H9 (cell line): ENCODE results near the gene OR8B12. TPM values are rescaled to one million over a fixed set of nuclear protein-coding genes. Genes with fewer than 3 reads are reported as not detected.

ENCODE experiments used
- DNase-seq: peaks from one replicate; pipeline ENCODE4 v3.0.0-alpha.2; 2017
- H2AFZ ChIP-seq: one replicate; pipeline ENCODE4 v1.6.1; 2013; ENCODE audit warnings: mild to moderate bottlenecking, low read length, control low read depth, moderate library complexity
- H2AK5ac ChIP-seq: 2 replicates; pipeline ENCODE4 v1.6.1; 2013; ENCODE audit warnings: low read length, control low read depth, mixed read lengths; ENCODE audit not compliant: insufficient read length
- H2BK120ac ChIP-seq: one replicate; pipeline ENCODE4 v1.6.1; 2013; ENCODE audit warnings: low read depth, mild to moderate bottlenecking, low read length, control low read depth, inconsistent platforms; ENCODE audit not compliant: poor library complexity, severe bottlenecking
- H2BK12ac ChIP-seq: 2 replicates; pipeline ENCODE4 v1.6.1; 2013; ENCODE audit warnings: low read length, control low read depth, mixed read lengths, low read depth; ENCODE audit not compliant: insufficient read length
- H2BK15ac ChIP-seq: 2 replicates; pipeline ENCODE4 v1.6.1; 2013; ENCODE audit warnings: low read depth, low read length, control low read depth
- H2BK20ac ChIP-seq: one replicate; pipeline ENCODE4 v1.6.1; 2013; ENCODE audit warnings: low read depth, mild to moderate bottlenecking, low read length, control low read depth, inconsistent platforms; ENCODE audit not compliant: poor library complexity, severe bottlenecking
- H2BK5ac ChIP-seq: 2 replicates; pipeline ENCODE4 v1.6.1; 2013; ENCODE audit warnings: low read length, control low read depth, mixed read lengths; ENCODE audit not compliant: insufficient read length
- H3K14ac ChIP-seq: 2 replicates; pipeline ENCODE4 v1.6.1; 2013; ENCODE audit warnings: low read length, control low read depth; ENCODE audit not compliant: insufficient read depth
- H3K18ac ChIP-seq: 2 replicates; pipeline ENCODE4 v1.6.1; 2013; ENCODE audit warnings: low read depth, mild to moderate bottlenecking, mixed read lengths, low read length, control low read depth; ENCODE audit not compliant: insufficient read length
- H3K23ac ChIP-seq: 2 replicates; pipeline ENCODE4 v1.6.1; 2013; ENCODE audit warnings: low read length, control low read depth, mixed read lengths, low read depth; ENCODE audit not compliant: insufficient read length
- H3K23me2 ChIP-seq: 2 replicates; pipeline ENCODE4 v1.6.1; 2013; ENCODE audit warnings: low read depth, mild to moderate bottlenecking, mixed read lengths, low read length, control low read depth; ENCODE audit not compliant: insufficient read length, poor library complexity, severe bottlenecking
- H3K27ac ChIP-seq: 2 replicates; pipeline ENCODE4 v1.5.1; 2013; ENCODE audit warnings: low read length, control low read depth, mixed read lengths, low read depth; ENCODE audit not compliant: insufficient read length
- H3K27me3 ChIP-seq: 2 replicates; pipeline ENCODE4 v1.6.1; 2013; ENCODE audit warnings: low read length, control low read depth, inconsistent platforms; ENCODE audit not compliant: insufficient read depth
- H3K4ac ChIP-seq: 2 replicates; pipeline ENCODE4 v1.6.1; 2013; ENCODE audit warnings: low read depth, mild to moderate bottlenecking, control low read depth, inconsistent platforms, low read length, moderate library complexity
- H3K4me1 ChIP-seq: 2 replicates; pipeline ENCODE4 v1.6.1; 2013; ENCODE audit warnings: low read length, control low read depth, inconsistent platforms; ENCODE audit not compliant: insufficient read depth
- H3K4me2 ChIP-seq: 2 replicates; pipeline ENCODE4 v1.6.1; 2013; ENCODE audit warnings: low read length, control low read depth, mixed read lengths; ENCODE audit not compliant: insufficient read length, insufficient read depth
- H3K56ac ChIP-seq: 2 replicates; pipeline ENCODE4 v1.6.1; 2013; ENCODE audit warnings: low read depth, mild to moderate bottlenecking, mixed read lengths, low read length, control low read depth; ENCODE audit not compliant: insufficient read length
- H3K79me1 ChIP-seq: 2 replicates; pipeline ENCODE4 v1.6.1; 2013; ENCODE audit warnings: low read depth, mild to moderate bottlenecking, moderate library complexity, low read length, control low read depth, inconsistent platforms; ENCODE audit not compliant: insufficient read depth, poor library complexity, severe bottlenecking
- H3K79me2 ChIP-seq: 2 replicates; pipeline ENCODE4 v1.6.1; 2013; ENCODE audit warnings: low read length, control low read depth, inconsistent platforms; ENCODE audit not compliant: insufficient read depth
- H3K9ac ChIP-seq: 2 replicates; pipeline ENCODE4 v1.6.1; 2013; ENCODE audit warnings: low read length, control low read depth, mixed read lengths; ENCODE audit not compliant: insufficient read length; ENCODE audit errors: extremely low read depth
- H3K9me3 ChIP-seq: one replicate; pipeline ENCODE4 v1.6.1; 2013; ENCODE audit warnings: low read depth, low read length, inconsistent platforms; ENCODE audit not compliant: control insufficient read depth
- H3T11ph ChIP-seq: one replicate; pipeline ENCODE4 v1.6.1; 2013; ENCODE audit warnings: mild to moderate bottlenecking, low read length, control low read depth, inconsistent platforms
- H4K20me1 ChIP-seq: one replicate; pipeline ENCODE4 v1.6.1; 2013; ENCODE audit not compliant: control insufficient read depth, insufficient read length, insufficient read depth
- H4K5ac ChIP-seq: 2 replicates; pipeline ENCODE4 v1.6.1; 2013; ENCODE audit warnings: low read depth, mild to moderate bottlenecking, mixed read lengths, low read length, control low read depth; ENCODE audit not compliant: insufficient read length
- H4K8ac ChIP-seq: replicated peaks from 2 replicates; pipeline ENCODE4 v1.6.1; 2013; ENCODE audit warnings: low read length, control low read depth, mixed read lengths, low read depth; ENCODE audit not compliant: insufficient read length
- H4K91ac ChIP-seq: 2 replicates; pipeline ENCODE4 v1.6.1; 2013; ENCODE audit warnings: low read depth, mild to moderate bottlenecking, moderate library complexity, mixed read lengths, low read length, control low read depth; ENCODE audit not compliant: insufficient read length
- H3K27ac Mint-ChIP-seq, 3 experiments: 2 replicates in 2 of 3; 3 replicates in 1 of 3; pipeline ENCODE4 v1.8.0; 2020 to 2021; ENCODE audit warnings: mixed read lengths in 3 of 3, mild to moderate bottlenecking in 1 of 3, moderate library complexity in 1 of 3
- H3K27me3 Mint-ChIP-seq: 2 replicates; pipeline ENCODE4 v1.8.0; 2021; ENCODE audit warnings: low read depth, mild to moderate bottlenecking, moderate library complexity, mixed read lengths
- H3K36me3 Mint-ChIP-seq, 3 experiments: 2 replicates in 2 of 3; 3 replicates in 1 of 3; pipeline ENCODE4 v1.8.0; 2020 to 2021; ENCODE audit warnings: low read depth in 3 of 3, mixed read lengths in 3 of 3; ENCODE audit not compliant: insufficient read depth in 1 of 3
- H3K4me1 Mint-ChIP-seq, 2 experiments: 2 replicates each; pipeline ENCODE4 v1.8.0; 2020; ENCODE audit warnings: mixed read lengths in 2 of 2
- H3K4me3 Mint-ChIP-seq, 2 experiments: 2 replicates in 1 of 2; 3 replicates in 1 of 2; pipeline ENCODE4 v1.8.0; 2020 to 2021; ENCODE audit warnings: mild to moderate bottlenecking in 2 of 2, mixed read lengths in 2 of 2, moderate library complexity in 1 of 2
- H3K9me3 Mint-ChIP-seq, 2 experiments: 2 replicates in 1 of 2; 3 replicates in 1 of 2; pipeline ENCODE4 v1.8.0; 2020; ENCODE audit warnings: mild to moderate bottlenecking in 2 of 2, mixed read lengths in 2 of 2, moderate library complexity in 1 of 2
- WGBS: extraction: QIAGEN DNeasy Blood & Tissue Kit; methylation state at CpG from one replicate; pipeline ENCODE4 v1.1.7; 2013; ENCODE audit warnings: missing lambda C conversion rate, low lambda C conversion rate, mixed read lengths; ENCODE audit not compliant: insufficient read length; ENCODE audit errors: extremely low coverage; 5-methylcytosine and 5-hydroxymethylcytosine counted together
- total RNA-seq: library from RNA; stranded (reverse); gene quantifications from 2 replicates; pipeline ENCODE4 v1.2.1, GENCODE V29; 2021
- TF ChIP-seq, protein P1 (sequence below): fragments of 200-600 bp; sonication (generic); conservative IDR thresholded peaks from 3 replicates; pipeline ENCODE4 v1.8.0; 2021; ENCODE audit warnings: antibody characterized with exemption, mild to moderate bottlenecking

OR8B12 gene
- total RNA-seq, 1 experiment from 2014 or later = not detected

DNA sequence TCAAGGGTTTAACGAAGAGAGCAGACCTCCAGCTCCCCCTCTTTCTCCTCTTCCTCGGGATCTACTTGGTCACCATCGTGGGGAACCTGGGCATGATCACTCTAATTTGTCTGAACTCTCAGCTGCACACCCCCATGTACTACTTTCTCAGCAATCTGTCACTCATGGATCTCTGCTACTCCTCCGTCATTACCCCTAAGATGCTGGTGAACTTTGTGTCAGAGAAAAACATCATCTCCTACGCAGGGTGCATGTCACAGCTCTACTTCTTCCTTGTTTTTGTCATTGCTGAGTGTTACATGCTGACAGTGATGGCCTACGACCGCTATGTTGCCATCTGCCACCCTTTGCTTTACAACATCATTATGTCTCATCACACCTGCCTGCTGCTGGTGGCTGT, 26.7 kb upstream of the OR8B12 start:
- Histone ChIP-seq H4K91ac (no peak overlapping the region), H3K9ac (no peak overlapping the region), H3K18ac (no peak overlapping the region), H4K20me1 (no peaks in the 10 kb centered on the region), H3K23me2 (no peaks in the 10 kb centered on the region), H3K4me2 (no peak overlapping the region), H3K79me1 (no peaks in the 10 kb centered on the region), H4K8ac (no peak overlapping the region), H2BK15ac (no peak overlapping the region), H3K23ac (no peak overlapping the region), H3K79me2 (no peaks in the 10 kb centered on the region), H2BK120ac (no peak overlapping the region), H3K9me3 (no peaks in the 10 kb centered on the region), H4K5ac (no peak overlapping the region), H2BK12ac (no peak overlapping the region), H3T11ph (no peak overlapping the region), H2BK5ac (no peak overlapping the region), H3K27ac (no peak overlapping the region), H2AFZ (no peak overlapping the region), H2BK20ac (no peak overlapping the region), H3K4me1 (peaks cover 4% of the 10 kb centered on the region; the same call in 1 of the 2 replicates), H2AK5ac (no peak overlapping the region), H3K4ac (no peak overlapping the region), H3K27me3 (no peaks in the 10 kb centered on the region), H3K56ac (no peak overlapping the region), H3K14ac (no peak overlapping the region)
- Mint-ChIP-seq H3K4me3 (no peak overlapping the region), H3K27me3 (no peaks in the 10 kb centered on the region), H3K4me1 (peaks cover 6 to 9% of the 10 kb centered on the region in 2 experiments), H3K36me3 (no peaks in the 10 kb centered on the region; a peak in 1 of 7 replicates), H3K9me3 (no peaks in the 10 kb centered on the region; a peak in 1 of 5 replicates), H3K27ac (no peak overlapping the region)
- WGBS = no CpG with 5 or more reads among the region's 7 CpGs
- TF ChIP-seq, protein P1, sequence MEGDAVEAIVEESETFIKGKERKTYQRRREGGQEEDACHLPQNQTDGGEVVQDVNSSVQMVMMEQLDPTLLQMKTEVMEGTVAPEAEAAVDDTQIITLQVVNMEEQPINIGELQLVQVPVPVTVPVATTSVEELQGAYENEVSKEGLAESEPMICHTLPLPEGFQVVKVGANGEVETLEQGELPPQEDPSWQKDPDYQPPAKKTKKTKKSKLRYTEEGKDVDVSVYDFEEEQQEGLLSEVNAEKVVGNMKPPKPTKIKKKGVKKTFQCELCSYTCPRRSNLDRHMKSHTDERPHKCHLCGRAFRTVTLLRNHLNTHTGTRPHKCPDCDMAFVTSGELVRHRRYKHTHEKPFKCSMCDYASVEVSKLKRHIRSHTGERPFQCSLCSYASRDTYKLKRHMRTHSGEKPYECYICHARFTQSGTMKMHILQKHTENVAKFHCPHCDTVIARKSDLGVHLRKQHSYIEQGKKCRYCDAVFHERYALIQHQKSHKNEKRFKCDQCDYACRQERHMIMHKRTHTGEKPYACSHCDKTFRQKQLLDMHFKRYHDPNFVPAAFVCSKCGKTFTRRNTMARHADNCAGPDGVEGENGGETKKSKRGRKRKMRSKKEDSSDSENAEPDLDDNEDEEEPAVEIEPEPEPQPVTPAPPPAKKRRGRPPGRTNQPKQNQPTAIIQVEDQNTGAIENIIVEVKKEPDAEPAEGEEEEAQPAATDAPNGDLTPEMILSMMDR = no peak
- DNase-seq = no peak
